SK-N-SH treated with all-trans-retinoic acid at 6 μM for 48 hours (cell line): ENCODE results near the gene LRRK1.

Source experiments
- ATAC-seq: fragments of 200-7000 bp; cut with Tn5 transposase; 3 replicates; pipeline ENCODE4 v1.9.1; 2020; ENCODE audit warnings: mild to moderate bottlenecking, moderate library complexity
- ARNTL ChIP-seq: fragments of 450-650 bp; formaldehyde crosslinking; IDR thresholded peaks from 2 replicates; pipeline ENCODE4 v1.5.0; 2020; ENCODE audit warnings: low read depth, mild to moderate bottlenecking, moderate library complexity, borderline replicate concordance
- BACH2 ChIP-seq: fragments of 250-450 bp; sonication (Bioruptor Pico); IDR thresholded peaks from 2 replicates; pipeline ENCODE4 v1.9.0; 2021; ENCODE audit warnings: mild to moderate bottlenecking, borderline replicate concordance
- CSDC2 ChIP-seq: fragments of 250-450 bp; sonication (Bioruptor Pico); IDR thresholded peaks from 2 replicates; pipeline ENCODE4 v1.5.0; 2020; ENCODE audit warnings: mild to moderate bottlenecking, moderate library complexity
- GLIS3 ChIP-seq: fragments of 250-450 bp; sonication (Bioruptor Pico); IDR thresholded peaks from 2 replicates; pipeline ENCODE4 v1.5.0; 2020; ENCODE audit warnings: mild to moderate bottlenecking, moderate library complexity
- ISL1 ChIP-seq: fragments of 250-450 bp; sonication (Bioruptor Pico); IDR thresholded peaks from 2 replicates; pipeline ENCODE4 v2.1.2; 2022; ENCODE audit warnings: mild to moderate bottlenecking, moderate library complexity
- OSR1 ChIP-seq: fragments of 250-450 bp; sonication (Bioruptor Pico); IDR thresholded peaks from 2 replicates; pipeline ENCODE4 v1.8.0; 2022; ENCODE audit warnings: moderate library complexity, mild to moderate bottlenecking, inconsistent platforms
- PPARA ChIP-seq: fragments of 250-450 bp; sonication (Bioruptor Pico); IDR thresholded peaks from 2 replicates; pipeline ENCODE4 v1.5.0; 2020; ENCODE audit warnings: mild to moderate bottlenecking, borderline replicate concordance
- RARB ChIP-seq: fragments of 250-450 bp; sonication (Bioruptor Pico); IDR thresholded peaks from 2 replicates; pipeline ENCODE4 v1.8.0; 2021; ENCODE audit warnings: mild to moderate bottlenecking, moderate library complexity
- SNAI2 ChIP-seq: fragments of 250-450 bp; sonication (Bioruptor Pico); IDR thresholded peaks from 2 replicates; pipeline ENCODE4 v1.5.0; 2020; ENCODE audit warnings: mild to moderate bottlenecking, moderate library complexity
- TOX ChIP-seq: fragments of 250-450 bp; sonication (Bioruptor Pico); IDR thresholded peaks from 2 replicates; pipeline ENCODE4 v1.8.0; 2021; ENCODE audit warnings: mild to moderate bottlenecking, moderate library complexity, borderline replicate concordance
- ZC3H10 ChIP-seq: fragments of 250-450 bp; sonication (Bioruptor Pico); IDR thresholded peaks from 2 replicates; pipeline ENCODE4 v1.5.1; 2021; ENCODE audit warnings: mild to moderate bottlenecking, moderate library complexity
- ZFP3 ChIP-seq: fragments of 250-450 bp; sonication (Bioruptor Pico); IDR thresholded peaks from 2 replicates; pipeline ENCODE4 v1.5.0; 2020; ENCODE audit warnings: mild to moderate bottlenecking, moderate library complexity
- ZFP30 ChIP-seq: fragments of 450-650 bp; formaldehyde crosslinking; IDR thresholded peaks from 2 replicates; pipeline ENCODE4 v1.5.0; 2022; ENCODE audit warnings: mild to moderate bottlenecking, moderate library complexity
- ZNF565 ChIP-seq: fragments of 450-650 bp; formaldehyde crosslinking; conservative IDR thresholded peaks from 2 replicates; pipeline ENCODE4 v1.5.0; 2020; ENCODE audit warnings: low read depth, mild to moderate bottlenecking, moderate library complexity
- ZNF8 ChIP-seq: fragments of 450-650 bp; formaldehyde crosslinking; IDR thresholded peaks from 2 replicates; pipeline ENCODE4 v1.5.0; 2020; ENCODE audit warnings: mild to moderate bottlenecking, moderate library complexity
- TF ChIP-seq, protein P1 (sequence below): fragments of 250-450 bp; sonication (Bioruptor Pico); IDR thresholded peaks from 2 replicates; pipeline ENCODE4 v1.5.0; 2020; ENCODE audit warnings: mild to moderate bottlenecking, moderate library complexity
- TF ChIP-seq, protein P2 (sequence below): fragments of 250-450 bp; sonication (Bioruptor Pico); IDR thresholded peaks from 2 replicates; pipeline ENCODE4 v1.5.1; 2021; ENCODE audit warnings: mild to moderate bottlenecking, moderate library complexity
- TF ChIP-seq, protein P3 (sequence below): fragments of 250-450 bp; sonication (Bioruptor Pico); IDR thresholded peaks from 2 replicates; pipeline ENCODE4 v1.8.0; 2020; ENCODE audit warnings: mild to moderate bottlenecking, moderate library complexity, borderline replicate concordance
- TF ChIP-seq, protein P4 (sequence below): fragments of 250-450 bp; sonication (Bioruptor Pico); IDR thresholded peaks from 2 replicates; pipeline ENCODE4 v1.8.0; 2021; ENCODE audit warnings: low read depth, mild to moderate bottlenecking, moderate library complexity, borderline replicate concordance
- TF ChIP-seq, protein P5 (sequence below): fragments of 250-450 bp; sonication (Bioruptor Pico); IDR thresholded peaks from 2 replicates; pipeline ENCODE4 v1.5.1; 2020; ENCODE audit warnings: low read depth, mild to moderate bottlenecking, moderate library complexity

Gene LRRK1

DNA sequence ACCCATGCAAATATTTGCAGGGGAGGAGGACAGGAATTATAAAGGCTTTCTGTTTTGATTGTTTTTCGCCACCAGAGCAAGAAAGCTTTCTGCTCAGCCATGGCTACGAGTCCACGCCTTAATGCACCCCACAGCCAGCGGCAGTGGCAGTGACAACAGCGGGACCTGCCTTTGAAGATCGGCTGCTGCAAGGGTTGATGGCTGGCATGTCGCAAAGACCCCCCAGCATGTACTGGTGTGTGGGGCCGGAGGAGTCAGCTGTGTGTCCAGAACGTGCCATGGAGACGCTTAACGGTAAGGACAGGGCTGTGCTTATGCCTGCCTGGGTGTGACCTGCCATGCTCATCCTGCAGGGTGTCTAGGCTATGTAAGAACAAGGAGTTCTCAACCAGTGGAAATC, 5.3 kb downstream of the LRRK1 start (continued):
- TF ChIP-seq, protein P1, sequence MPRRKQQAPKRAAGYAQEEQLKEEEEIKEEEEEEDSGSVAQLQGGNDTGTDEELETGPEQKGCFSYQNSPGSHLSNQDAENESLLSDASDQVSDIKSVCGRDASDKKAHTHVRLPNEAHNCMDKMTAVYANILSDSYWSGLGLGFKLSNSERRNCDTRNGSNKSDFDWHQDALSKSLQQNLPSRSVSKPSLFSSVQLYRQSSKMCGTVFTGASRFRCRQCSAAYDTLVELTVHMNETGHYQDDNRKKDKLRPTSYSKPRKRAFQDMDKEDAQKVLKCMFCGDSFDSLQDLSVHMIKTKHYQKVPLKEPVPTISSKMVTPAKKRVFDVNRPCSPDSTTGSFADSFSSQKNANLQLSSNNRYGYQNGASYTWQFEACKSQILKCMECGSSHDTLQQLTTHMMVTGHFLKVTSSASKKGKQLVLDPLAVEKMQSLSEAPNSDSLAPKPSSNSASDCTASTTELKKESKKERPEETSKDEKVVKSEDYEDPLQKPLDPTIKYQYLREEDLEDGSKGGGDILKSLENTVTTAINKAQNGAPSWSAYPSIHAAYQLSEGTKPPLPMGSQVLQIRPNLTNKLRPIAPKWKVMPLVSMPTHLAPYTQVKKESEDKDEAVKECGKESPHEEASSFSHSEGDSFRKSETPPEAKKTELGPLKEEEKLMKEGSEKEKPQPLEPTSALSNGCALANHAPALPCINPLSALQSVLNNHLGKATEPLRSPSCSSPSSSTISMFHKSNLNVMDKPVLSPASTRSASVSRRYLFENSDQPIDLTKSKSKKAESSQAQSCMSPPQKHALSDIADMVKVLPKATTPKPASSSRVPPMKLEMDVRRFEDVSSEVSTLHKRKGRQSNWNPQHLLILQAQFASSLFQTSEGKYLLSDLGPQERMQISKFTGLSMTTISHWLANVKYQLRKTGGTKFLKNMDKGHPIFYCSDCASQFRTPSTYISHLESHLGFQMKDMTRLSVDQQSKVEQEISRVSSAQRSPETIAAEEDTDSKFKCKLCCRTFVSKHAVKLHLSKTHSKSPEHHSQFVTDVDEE: no peak
- TF ChIP-seq BACH2 (no peak), ZNF8 (CRISPR knock-in tag) (no peak), PPARA (no peak), RARB (CRISPR knock-in tag) (no peak), ZNF565 (CRISPR knock-in tag) (no peak)
- TF ChIP-seq, protein P2, sequence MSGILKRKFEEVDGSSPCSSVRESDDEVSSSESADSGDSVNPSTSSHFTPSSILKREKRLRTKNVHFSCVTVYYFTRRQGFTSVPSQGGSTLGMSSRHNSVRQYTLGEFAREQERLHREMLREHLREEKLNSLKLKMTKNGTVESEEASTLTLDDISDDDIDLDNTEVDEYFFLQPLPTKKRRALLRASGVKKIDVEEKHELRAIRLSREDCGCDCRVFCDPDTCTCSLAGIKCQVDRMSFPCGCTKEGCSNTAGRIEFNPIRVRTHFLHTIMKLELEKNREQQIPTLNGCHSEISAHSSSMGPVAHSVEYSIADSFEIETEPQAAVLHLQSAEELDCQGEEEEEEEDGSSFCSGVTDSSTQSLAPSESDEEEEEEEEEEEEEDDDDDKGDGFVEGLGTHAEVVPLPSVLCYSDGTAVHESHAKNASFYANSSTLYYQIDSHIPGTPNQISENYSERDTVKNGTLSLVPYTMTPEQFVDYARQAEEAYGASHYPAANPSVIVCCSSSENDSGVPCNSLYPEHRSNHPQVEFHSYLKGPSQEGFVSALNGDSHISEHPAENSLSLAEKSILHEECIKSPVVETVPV (CRISPR knock-in tag): no peak
- TF ChIP-seq, protein P3, sequence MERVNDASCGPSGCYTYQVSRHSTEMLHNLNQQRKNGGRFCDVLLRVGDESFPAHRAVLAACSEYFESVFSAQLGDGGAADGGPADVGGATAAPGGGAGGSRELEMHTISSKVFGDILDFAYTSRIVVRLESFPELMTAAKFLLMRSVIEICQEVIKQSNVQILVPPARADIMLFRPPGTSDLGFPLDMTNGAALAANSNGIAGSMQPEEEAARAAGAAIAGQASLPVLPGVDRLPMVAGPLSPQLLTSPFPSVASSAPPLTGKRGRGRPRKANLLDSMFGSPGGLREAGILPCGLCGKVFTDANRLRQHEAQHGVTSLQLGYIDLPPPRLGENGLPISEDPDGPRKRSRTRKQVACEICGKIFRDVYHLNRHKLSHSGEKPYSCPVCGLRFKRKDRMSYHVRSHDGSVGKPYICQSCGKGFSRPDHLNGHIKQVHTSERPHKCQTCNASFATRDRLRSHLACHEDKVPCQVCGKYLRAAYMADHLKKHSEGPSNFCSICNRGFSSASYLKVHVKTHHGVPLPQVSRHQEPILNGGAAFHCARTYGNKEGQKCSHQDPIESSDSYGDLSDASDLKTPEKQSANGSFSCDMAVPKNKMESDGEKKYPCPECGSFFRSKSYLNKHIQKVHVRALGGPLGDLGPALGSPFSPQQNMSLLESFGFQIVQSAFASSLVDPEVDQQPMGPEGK (CRISPR knock-in tag): no peak

DNA sequence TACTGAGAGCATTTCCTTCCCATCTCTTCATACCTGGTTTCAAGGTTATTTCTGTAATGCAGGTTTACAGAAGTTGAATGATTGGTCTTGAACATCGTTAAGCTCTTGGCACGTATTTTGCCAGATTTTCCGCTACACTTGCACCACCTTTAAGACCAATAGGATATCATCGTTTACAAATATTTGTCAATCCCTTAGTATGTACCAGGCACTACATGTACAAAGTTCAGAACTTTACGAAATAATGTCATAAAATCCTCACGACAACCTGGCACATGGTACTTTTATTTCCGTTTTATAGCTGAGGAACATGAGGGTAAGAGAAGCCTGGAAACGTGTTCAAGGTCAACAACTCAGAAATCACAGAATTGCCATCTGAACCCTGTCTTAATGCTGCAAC, 6.3 kb downstream of the LRRK1 start:
- TF ChIP-seq ARNTL (CRISPR knock-in tag): no peak
- no peak for ATAC-seq

DNA sequence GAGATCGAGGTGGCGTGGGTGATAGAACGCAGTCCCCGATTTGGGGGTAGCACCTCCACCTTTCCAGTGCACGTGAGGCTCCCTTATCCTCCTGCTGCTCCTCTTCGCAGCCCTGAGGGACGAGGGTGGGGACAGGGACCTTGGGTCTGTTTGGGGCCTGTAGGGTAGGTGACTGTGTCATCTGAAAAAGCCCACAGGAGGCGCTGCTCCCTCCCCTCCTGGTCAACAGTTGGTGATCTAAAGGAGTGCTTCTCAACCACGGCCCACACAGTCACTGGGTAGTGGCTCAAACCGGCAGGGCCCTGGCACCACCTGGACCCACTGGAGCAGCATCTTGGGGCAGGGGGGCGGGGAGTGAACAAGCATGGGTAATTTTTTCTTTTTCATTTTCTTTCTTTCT, 7.1 kb downstream of the LRRK1 start:
- ATAC-seq: no peak
- TF ChIP-seq, protein P4, sequence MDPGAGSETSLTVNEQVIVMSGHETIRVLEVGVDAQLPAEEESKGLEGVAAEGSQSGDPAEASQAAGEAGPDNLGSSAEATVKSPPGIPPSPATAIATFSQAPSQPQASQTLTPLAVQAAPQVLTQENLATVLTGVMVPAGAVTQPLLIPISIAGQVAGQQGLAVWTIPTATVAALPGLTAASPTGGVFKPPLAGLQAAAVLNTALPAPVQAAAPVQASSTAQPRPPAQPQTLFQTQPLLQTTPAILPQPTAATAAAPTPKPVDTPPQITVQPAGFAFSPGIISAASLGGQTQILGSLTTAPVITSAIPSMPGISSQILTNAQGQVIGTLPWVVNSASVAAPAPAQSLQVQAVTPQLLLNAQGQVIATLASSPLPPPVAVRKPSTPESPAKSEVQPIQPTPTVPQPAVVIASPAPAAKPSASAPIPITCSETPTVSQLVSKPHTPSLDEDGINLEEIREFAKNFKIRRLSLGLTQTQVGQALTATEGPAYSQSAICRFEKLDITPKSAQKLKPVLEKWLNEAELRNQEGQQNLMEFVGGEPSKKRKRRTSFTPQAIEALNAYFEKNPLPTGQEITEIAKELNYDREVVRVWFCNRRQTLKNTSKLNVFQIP: no peak
- TF ChIP-seq TOX (no peak), ZNF8 (CRISPR knock-in tag) (no peak), OSR1 (CRISPR knock-in tag) (no peak), CSDC2 (CRISPR knock-in tag) (no peak), GLIS3 (no peak), PPARA (no peak), ZFP30 (CRISPR knock-in tag) (no peak), BACH2 (no peak), ZNF565 (CRISPR knock-in tag) (no peak), RARB (CRISPR knock-in tag) (no peak), SNAI2 (no peak), ZFP3 (no peak), ISL1 (CRISPR knock-in tag) (no peak), ZC3H10 (CRISPR knock-in tag) (no peak)
- TF ChIP-seq, protein P3 (CRISPR knock-in tag): no peak
- TF ChIP-seq, protein P2 (CRISPR knock-in tag): no peak
- TF ChIP-seq, protein P5, sequence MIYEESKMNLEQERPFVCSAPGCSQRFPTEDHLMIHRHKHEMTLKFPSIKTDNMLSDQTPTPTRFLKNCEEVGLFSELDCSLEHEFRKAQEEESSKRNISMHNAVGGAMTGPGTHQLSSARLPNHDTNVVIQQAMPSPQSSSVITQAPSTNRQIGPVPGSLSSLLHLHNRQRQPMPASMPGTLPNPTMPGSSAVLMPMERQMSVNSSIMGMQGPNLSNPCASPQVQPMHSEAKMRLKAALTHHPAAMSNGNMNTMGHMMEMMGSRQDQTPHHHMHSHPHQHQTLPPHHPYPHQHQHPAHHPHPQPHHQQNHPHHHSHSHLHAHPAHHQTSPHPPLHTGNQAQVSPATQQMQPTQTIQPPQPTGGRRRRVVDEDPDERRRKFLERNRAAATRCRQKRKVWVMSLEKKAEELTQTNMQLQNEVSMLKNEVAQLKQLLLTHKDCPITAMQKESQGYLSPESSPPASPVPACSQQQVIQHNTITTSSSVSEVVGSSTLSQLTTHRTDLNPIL (CRISPR knock-in tag): no peak
- TF ChIP-seq, protein P1: no peak
- TF ChIP-seq, all 23 proteins: peak for 0
